ENCODE data around the gene ADAMTS17. TPM values are rescaled to one million over a fixed set of nuclear protein-coding genes. Genes with fewer than 3 reads are reported as not detected.

The ADAMTS17 gene
- total RNA-seq, 2 experiments from 2014 or later, result 0.81 to 1.0 TPM

DNA sequence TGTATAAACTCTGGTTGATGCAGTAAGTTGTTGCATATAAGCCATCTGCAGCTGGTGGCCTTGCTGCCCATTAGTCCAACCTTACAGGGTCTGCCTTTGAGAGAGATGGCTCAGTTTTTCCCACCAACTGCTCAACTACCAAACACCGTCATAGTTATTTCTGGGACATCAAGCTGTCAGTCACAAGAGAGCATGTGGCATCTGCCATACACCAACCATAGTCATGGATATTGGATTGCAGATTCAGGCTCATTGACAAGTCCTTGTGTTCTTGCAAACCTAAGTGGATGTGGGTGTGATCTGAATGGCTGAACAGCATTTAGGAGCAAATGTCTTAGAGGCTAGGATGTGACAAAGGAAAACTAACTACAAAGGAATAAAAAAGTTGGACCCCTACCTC, 137.6 kb downstream of the ADAMTS17 start:
- peaks cover 10% of the 10 kb centered on the region for H3K36me3 Mint-ChIP-seq (ENCODE audit: low read depth)
- no peaks in the 10 kb centered on the region for H3K9me3 Mint-ChIP-seq
- no peak overlapping the region for H3K27ac Mint-ChIP-seq
- H3K4me3 Mint-ChIP-seq, result no peak overlapping the region
- H3K27me3 Mint-ChIP-seq (ENCODE audit: low read depth), result no peaks in the 10 kb centered on the region
- CTCF ChIA-PET, result interaction anchor here (0.6 to 0.7 kb wide), 2 partner anchors 67 to 135 kb away, joined by 3 read pairs; no protein-coding TSS in a partner anchor
- no peak for DNase-seq
- peaks cover 9% of the 10 kb centered on the region for H3K4me1 Mint-ChIP-seq (ENCODE audit: low read depth)
- intact Hi-C loops (cut with micrococcal nuclease), result no loop called here

GRCh38 chr15:100202309-100202960, 139.3 kb downstream of the ADAMTS17 start:
- Mint-ChIP-seq H3K9me3 (no peaks in the 10 kb centered on the region), H3K27ac (no peak overlapping the region), H3K4me3 (no peak overlapping the region), H3K27me3 (ENCODE audit: low read depth) (no peaks in the 10 kb centered on the region), H3K36me3 (ENCODE audit: low read depth) (peaks cover 10% of the 10 kb centered on the region), H3K4me1 (ENCODE audit: low read depth) (peaks cover 9% of the 10 kb centered on the region)
- CTCF ChIA-PET, result no interaction called here
- intact Hi-C loops (cut with micrococcal nuclease), result no loop called here
- DNase-seq, result no peak

DNA sequence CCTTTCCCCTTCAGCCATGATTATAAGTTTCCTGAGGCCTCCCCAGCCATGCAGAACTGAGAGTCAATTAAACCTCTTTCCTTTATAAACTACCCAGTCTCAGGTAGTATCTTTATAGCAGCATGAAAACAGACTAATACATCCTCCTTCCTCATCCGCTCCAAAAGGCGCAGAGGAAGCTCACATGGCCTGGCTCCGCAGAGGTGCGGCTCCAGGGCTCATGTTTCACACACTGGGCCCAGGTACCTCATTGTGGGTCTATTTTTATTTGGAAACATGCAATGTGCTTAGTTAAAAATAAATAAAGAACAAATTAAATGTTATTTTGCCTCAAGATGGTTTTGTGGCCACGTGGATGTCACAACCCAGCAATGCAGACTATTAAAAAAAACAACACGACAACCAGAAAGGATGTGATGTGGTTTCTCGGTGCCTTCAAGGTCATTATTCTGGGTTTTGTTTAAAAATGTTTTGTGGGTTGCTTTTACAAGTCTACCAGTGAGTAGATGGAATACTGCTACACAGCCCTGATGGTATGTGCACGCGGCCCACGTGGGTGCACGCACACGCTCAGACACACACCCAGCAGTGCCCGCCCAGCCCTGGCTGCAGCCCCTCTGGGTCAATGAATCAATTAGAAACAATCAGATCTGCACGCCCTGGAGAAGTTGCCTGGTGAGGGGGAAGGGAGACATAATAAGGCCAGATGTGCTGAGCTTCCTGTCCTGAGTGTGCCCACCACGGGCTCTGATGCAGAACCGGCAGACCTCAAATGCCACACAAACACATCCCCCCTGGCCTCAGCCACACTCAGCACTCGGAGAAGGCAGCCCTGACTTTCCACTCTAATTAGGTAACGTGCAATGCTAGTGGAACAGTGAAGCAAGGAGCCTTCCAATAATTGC, 140.1 kb downstream of the ADAMTS17 start:
- peaks cover 10% of the 10 kb centered on the region for H3K36me3 Mint-ChIP-seq (ENCODE audit: low read depth)
- DNase-seq, result no peak
- CTCF ChIA-PET, result no interaction called here
- no peak overlapping the region for H3K27ac Mint-ChIP-seq
- H3K4me1 Mint-ChIP-seq (ENCODE audit: low read depth), result peaks cover 9% of the 10 kb centered on the region
- no peaks in the 10 kb centered on the region for H3K9me3 Mint-ChIP-seq
- no peak overlapping the region for H3K4me3 Mint-ChIP-seq
- H3K27me3 Mint-ChIP-seq (ENCODE audit: low read depth), result no peaks in the 10 kb centered on the region
- intact Hi-C loops (cut with micrococcal nuclease), result no loop called here

- no peak for DNase-seq
- H3K9me3 Mint-ChIP-seq, result no peaks in the 10 kb centered on the region
- H3K27me3 Mint-ChIP-seq (ENCODE audit: low read depth), result no peaks in the 10 kb centered on the region
- intact Hi-C loops (cut with micrococcal nuclease), result no loop called here
- peaks cover 7% of the 10 kb centered on the region for H3K36me3 Mint-ChIP-seq (ENCODE audit: low read depth)
- no peak overlapping the region for H3K27ac Mint-ChIP-seq
- CTCF ChIA-PET, result no interaction called here
- H3K4me3 Mint-ChIP-seq, result no peak overlapping the region
- peaks cover 9% of the 10 kb centered on the region for H3K4me1 Mint-ChIP-seq (ENCODE audit: low read depth)
Measured at GRCh38 chr15:100200287-100200880, 141.4 kb downstream of the ADAMTS17 start.

- Mint-ChIP-seq H3K27ac (no peak overlapping the region), H3K27me3 (ENCODE audit: low read depth) (no peaks in the 10 kb centered on the region), H3K36me3 (ENCODE audit: low read depth) (peaks cover 4% of the 10 kb centered on the region), H3K4me3 (no peak overlapping the region), H3K4me1 (ENCODE audit: low read depth) (peaks cover 9% of the 10 kb centered on the region), H3K9me3 (no peaks in the 10 kb centered on the region)
- CTCF ChIA-PET, result no interaction called here
- intact Hi-C loops (cut with micrococcal nuclease), result no loop called here
- no peak for DNase-seq
Measured at GRCh38 chr15:100199711-100200286, 142.0 kb downstream of the ADAMTS17 start.

DNA sequence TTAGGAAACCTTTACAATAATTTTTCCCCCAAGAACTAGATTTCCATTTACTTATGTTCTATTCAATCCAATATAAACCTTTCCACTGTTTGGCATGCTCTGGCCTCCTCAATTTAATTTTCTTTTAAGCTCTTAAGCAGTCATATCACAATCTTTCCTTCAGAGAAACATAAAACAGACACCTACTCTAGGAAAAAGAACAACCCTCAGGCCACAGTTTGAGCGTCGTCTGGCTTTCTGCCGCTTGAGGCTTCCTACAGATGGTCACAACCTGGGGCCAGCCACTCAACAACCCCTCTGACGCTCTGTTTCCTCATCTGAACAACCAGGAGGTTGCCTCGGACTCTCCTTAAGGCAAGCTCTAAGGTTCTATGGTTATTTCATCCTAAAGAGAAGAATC, 143.3 kb downstream of the ADAMTS17 start:
- Mint-ChIP-seq H3K27ac (no peak overlapping the region), H3K9me3 (no peaks in the 10 kb centered on the region), H3K36me3 (ENCODE audit: low read depth) (peaks cover 1% of the 10 kb centered on the region), H3K27me3 (ENCODE audit: low read depth) (no peaks in the 10 kb centered on the region), H3K4me1 (ENCODE audit: low read depth) (peaks cover 9% of the 10 kb centered on the region), H3K4me3 (no peak overlapping the region)
- no peak for DNase-seq
- intact Hi-C loops (cut with micrococcal nuclease), result no loop called here
- CTCF ChIA-PET, result interaction anchor here (0.6 kb wide), 1 partner anchor 22 kb away, joined by 3 read pairs; no protein-coding TSS in a partner anchor

- Mint-ChIP-seq H3K27ac (no peak overlapping the region), H3K4me1 (ENCODE audit: low read depth) (no peaks in the 10 kb centered on the region), H3K36me3 (ENCODE audit: low read depth) (peaks cover 1% of the 10 kb centered on the region), H3K27me3 (ENCODE audit: low read depth) (no peaks in the 10 kb centered on the region), H3K9me3 (no peaks in the 10 kb centered on the region), H3K4me3 (no peak overlapping the region)
- CTCF ChIA-PET, result no interaction called here
- intact Hi-C loops (cut with micrococcal nuclease), result no loop called here
- no peak for DNase-seq
Measured at GRCh38 chr15:100196326-100197058, 145.3 kb downstream of the ADAMTS17 start.

GRCh38 chr15:100194996-100195395, 146.8 kb downstream of the ADAMTS17 start:
- H3K27ac Mint-ChIP-seq, result no peak overlapping the region
- H3K4me1 Mint-ChIP-seq (ENCODE audit: low read depth), result no peaks in the 10 kb centered on the region
- intact Hi-C loops (cut with micrococcal nuclease), result no loop called here
- peaks cover 1% of the 10 kb centered on the region for H3K36me3 Mint-ChIP-seq (ENCODE audit: low read depth)
- CTCF ChIA-PET, result interaction anchor here (0.6 kb wide), 1 partner anchor 1029 kb away, joined by 3 read pairs; no protein-coding TSS in a partner anchor
- DNase-seq, result no peak
- no peak overlapping the region for H3K4me3 Mint-ChIP-seq
- no peaks in the 10 kb centered on the region for H3K9me3 Mint-ChIP-seq
- no peaks in the 10 kb centered on the region for H3K27me3 Mint-ChIP-seq (ENCODE audit: low read depth)

DNA sequence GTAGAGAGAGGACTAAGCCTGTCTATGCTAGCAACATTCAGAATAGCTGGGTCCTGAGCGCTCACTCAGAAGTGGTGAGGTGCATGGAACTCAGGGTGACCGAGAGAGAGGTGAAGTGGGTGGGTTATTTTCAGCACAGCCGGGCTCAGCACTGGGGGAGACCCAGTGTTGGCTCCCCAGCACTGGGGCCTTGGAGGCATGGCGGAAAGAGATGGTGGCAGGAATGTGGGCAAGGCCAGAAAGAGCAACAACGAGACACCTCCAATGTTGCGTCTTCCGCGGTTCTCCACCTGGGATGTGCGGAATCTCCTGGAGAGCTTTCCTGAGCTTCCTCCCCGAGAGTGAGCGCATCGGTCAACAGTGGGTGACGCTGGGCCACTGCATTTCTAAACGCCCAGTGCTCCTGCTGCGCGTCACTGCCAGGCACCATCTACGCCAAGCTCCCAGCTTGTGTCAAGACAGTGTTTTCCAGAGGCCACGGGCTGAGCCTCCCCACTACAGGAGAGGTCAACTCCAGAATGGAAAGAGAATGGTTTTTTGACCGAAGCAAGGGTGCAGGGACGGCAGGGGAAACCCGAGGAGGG, 148.4 kb downstream of the ADAMTS17 start:
- intact Hi-C loops (cut with micrococcal nuclease), result no loop called here
- no peaks in the 10 kb centered on the region for H3K4me1 Mint-ChIP-seq (ENCODE audit: low read depth)
- H3K4me3 Mint-ChIP-seq, result no peak overlapping the region
- H3K36me3 Mint-ChIP-seq (ENCODE audit: low read depth), result peaks cover 1% of the 10 kb centered on the region
- no peak overlapping the region for H3K27ac Mint-ChIP-seq
- CTCF ChIA-PET, result no interaction called here
- H3K27me3 Mint-ChIP-seq (ENCODE audit: low read depth), result no peaks in the 10 kb centered on the region
- no peaks in the 10 kb centered on the region for H3K9me3 Mint-ChIP-seq
- DNase-seq, result no peak

- DNase-seq, result no peak
- no peak overlapping the region for H3K27ac Mint-ChIP-seq
- H3K4me3 Mint-ChIP-seq, result no peak overlapping the region
- intact Hi-C loops (cut with micrococcal nuclease), result no loop called here
- no peaks in the 10 kb centered on the region for H3K4me1 Mint-ChIP-seq (ENCODE audit: low read depth)
- CTCF ChIA-PET, result interaction anchor here (0.6 kb wide), 1 partner anchor 246 kb away, joined by 3 read pairs; no protein-coding TSS in a partner anchor
- H3K9me3 Mint-ChIP-seq, result no peaks in the 10 kb centered on the region
- H3K27me3 Mint-ChIP-seq (ENCODE audit: low read depth), result no peaks in the 10 kb centered on the region
- peaks cover 1% of the 10 kb centered on the region for H3K36me3 Mint-ChIP-seq (ENCODE audit: low read depth)
Measured at GRCh38 chr15:100192097-100193080, 149.4 kb downstream of the ADAMTS17 start.

GRCh38 chr15:100191161-100191560, 150.6 kb downstream of the ADAMTS17 start:
- Mint-ChIP-seq H3K4me3 (no peak overlapping the region), H3K36me3 (ENCODE audit: low read depth) (peaks cover 1% of the 10 kb centered on the region), H3K27me3 (ENCODE audit: low read depth) (no peaks in the 10 kb centered on the region), H3K9me3 (no peaks in the 10 kb centered on the region), H3K27ac (no peak overlapping the region), H3K4me1 (ENCODE audit: low read depth) (no peaks in the 10 kb centered on the region)
- DNase-seq, result no peak
- intact Hi-C loops (cut with micrococcal nuclease), result no loop called here
- CTCF ChIA-PET, result no interaction called here

Measured in activated naive CD4-positive, alpha-beta T cell treated with anti-CD3 and anti-CD28 coated beads for 36 hours (primary cell).